B cell (primary cell): ENCODE data around the gene NDUFB10.

ENCODE experiments used
- CTCF ChIP-seq: fragments of 200-600 bp; IDR thresholded peaks from one replicate; pipeline ENCODE4 v1.8.0; 2022; ENCODE audit warnings: antibody characterized with exemption, mild to moderate bottlenecking
- EZH2 ChIP-seq: IDR thresholded peaks from 2 replicates; pipeline ENCODE4 v1.6.1; 2012; ENCODE audit warnings: borderline replicate concordance, low read depth, mild to moderate bottlenecking, moderate library complexity, low read length; ENCODE audit not compliant: insufficient read depth, poor library complexity, severe bottlenecking

GRCh38 chr16:1917056-1917664 lies 42.2 kb upstream of the NDUFB10 start:
- TF ChIP-seq CTCF (no peak), EZH2 (no peak)
